Fibroblast of skin of right quadriceps (primary cell): ENCODE data around the gene ZCCHC2.

Source experiments
- DNase-seq: peaks from one replicate; pipeline ENCODE4 v3.0.0-alpha.2; 2013

Gene ZCCHC2

DNA sequence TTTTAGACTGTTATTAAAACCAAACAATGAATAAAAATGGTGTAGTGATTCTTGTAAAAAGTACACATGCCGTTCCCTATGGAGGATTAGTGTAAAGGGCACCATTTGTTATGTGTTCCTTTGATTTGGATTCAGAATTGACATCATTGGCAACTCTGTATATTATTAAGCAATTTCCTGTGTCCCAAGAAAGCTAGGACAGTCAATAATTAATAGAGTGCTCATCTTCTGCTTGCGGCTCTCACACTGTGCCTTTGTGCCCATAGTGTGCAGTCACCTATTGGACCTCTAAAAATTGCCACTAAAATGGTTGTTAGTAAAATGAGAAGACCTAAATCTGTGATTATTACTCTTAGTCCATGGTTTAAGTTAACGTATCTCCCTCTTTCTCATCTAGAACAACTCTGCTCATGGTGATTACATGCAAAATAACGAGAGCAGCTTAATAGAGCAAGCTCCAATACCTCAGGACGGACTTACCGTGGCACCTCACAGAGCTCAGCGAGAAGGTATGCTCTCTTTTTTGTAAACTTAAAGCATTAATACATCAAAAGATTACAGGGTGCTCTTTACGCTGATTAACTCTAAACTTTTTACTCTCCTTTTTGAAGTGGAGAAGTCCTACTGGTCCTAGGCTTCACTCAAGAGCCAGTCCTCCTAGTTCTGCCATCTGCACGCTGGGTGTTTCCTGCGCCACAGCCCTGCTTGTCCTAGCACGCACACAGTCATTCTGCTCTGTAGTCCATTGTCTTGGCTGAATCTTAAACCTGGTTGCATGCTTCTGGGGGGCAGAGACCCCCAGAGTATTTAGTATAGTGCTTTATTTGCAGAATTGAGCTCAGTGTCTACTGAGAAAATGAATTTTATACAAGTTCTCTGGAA is 16.7 kb downstream of the ZCCHC2 start:
- no peak for DNase-seq

- no peak for DNase-seq
These were observed 20.2 kb downstream of the ZCCHC2 start for GRCh38 chr18:62543021-62543420.

DNA sequence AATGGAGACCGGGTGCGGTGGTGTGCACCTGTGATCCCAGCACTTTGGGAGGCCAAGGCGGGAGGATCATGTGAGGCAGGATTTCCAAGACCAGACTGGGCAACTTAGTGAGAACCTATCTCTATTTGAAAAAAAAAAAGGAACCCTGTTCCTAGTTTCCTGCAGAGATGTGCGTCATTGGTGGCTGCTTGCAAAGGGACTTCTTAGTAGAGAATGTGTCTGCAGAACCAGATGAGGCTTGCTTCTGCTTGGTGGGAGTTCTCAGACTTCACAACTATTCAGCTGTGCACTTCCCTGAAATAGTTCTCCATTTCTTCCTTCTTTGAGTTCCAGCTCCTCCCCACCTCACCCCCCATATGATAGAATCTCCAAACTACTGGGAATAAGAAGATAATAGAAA is 22.3 kb downstream of the ZCCHC2 start:
- DNase-seq, result no peak

- DNase-seq, result no peak
These were observed 26.9 kb downstream of the ZCCHC2 start for GRCh38 chr18:62549755-62550154.

DNA sequence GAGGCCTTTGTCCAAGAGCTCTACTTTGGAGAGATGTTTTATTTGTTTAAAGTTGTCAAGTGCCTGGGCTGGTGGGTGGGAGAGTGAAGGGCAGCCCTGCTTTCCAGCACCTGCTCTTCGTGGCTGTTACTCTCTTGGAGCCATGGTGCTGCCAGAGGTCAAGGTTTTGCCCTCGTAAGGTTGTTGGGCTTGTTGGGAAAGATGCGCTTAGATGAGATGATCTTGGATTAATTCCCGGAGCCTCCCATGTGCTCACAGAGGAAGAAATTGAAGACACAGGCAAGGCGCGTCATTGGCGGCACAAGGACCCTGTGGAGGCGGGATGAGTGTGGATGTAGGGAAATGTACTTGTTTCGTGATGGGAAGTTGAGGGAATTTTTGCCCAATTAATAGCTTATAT is 27.9 kb downstream of the ZCCHC2 start:
- DNase-seq, result no peak

DNA sequence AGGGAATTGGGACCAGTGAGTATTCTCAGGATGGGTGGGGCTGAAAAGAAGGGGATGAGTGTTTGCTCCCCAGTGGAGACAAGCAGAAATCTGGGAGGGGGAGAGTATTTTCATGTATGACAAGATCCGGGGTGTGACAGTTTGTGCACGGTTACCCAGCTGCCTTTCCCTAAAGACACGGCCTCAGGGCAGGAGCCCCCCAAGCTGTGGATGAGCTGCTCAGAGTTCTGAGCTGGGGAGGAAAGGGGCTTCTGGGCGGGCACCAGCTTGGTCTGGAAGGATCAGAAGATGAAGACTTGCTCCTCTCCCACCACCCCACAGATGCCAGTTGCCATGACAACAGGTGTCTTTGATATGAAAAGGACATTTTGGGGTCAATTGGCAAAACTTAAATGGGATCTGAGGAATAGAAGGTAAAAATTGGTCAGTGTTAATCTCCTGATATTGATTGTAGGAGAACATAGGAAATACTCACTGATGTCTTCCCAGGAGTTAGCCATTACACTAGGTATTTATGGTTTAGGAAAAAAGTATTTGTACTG is 29.2 kb downstream of the ZCCHC2 start:
- no peak for DNase-seq

- DNase-seq, result no peak
These were observed 31.4 kb downstream of the ZCCHC2 start for GRCh38 chr18:62554061-62554815.

DNA sequence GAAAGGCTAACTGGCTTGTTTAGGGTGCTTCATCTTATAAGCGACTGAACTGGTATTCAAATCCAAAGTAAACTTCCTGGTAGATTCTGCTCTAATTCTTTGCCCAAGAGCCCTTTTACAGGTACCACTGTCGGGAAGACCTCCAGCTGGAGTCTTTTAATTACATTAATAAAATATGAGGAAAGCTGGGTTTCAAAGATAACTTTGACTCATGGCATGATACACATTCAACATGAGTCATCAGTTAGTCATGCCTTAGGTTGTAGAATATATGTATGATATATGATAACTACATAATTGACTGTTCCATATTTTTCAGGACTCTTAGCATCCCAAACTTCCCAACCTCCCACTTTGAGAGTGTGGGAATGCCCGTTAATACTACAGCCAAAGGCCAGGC is 32.3 kb downstream of the ZCCHC2 start:
- peak; percentile 64 for DNase-seq

- DNase-seq, result no peak
These were observed 33.6 kb downstream of the ZCCHC2 start for GRCh38 chr18:62556397-62556796.

DNA sequence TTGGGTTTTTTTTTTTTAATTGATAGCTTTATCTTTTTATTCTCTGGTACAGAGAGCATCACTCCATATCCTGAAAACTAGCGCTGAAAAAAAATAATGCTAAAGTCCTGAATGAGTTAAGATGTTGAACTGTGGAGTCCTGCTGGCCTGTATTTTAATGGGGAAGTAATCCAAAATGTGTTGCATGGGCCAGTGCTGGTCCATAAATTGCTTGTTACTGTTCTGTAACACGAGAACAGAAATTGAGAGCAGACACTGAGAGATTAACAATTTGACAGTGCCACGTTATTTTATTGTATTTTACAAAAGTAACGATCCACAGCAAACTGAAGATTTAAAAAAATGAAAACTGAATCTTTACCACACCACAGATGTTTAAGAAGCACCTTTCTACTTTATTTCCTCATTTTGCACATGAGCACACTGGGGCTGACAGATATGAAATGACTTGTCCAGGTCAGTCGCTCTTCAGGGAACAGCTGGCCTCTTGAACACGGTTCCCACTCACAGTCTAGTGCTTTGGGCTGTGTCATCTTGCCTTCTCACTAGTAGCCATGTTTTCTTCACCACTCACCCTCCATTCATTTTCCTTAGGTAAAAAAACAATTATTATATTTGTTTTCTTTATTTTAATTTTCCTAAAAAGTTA is 35.3 kb downstream of the ZCCHC2 start:
- DNase-seq, result no peak

- DNase-seq, result no peak
These were observed 41.2 kb downstream of the ZCCHC2 start for GRCh38 chr18:62564044-62564443.

DNA sequence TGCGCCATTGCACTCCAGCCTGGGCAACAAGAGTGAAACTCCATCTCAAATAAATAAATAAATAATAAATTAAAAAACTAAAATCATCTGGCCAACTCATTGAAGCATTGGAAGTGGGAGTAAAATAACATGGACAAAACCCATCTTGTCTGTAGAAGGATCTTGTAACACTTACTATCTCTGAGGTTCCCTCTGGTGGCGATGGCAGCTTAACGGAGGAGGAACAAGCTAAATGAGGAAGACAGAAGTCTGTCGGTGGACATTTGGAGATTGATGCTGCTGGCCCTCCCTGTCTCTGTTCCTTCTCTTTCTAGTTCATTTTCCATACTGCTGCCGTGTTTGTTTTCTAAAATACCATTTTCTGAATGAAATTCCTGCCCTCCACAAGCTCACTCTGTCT is 43.4 kb downstream of the ZCCHC2 start:
- peak; percentile 5 for DNase-seq

DNA sequence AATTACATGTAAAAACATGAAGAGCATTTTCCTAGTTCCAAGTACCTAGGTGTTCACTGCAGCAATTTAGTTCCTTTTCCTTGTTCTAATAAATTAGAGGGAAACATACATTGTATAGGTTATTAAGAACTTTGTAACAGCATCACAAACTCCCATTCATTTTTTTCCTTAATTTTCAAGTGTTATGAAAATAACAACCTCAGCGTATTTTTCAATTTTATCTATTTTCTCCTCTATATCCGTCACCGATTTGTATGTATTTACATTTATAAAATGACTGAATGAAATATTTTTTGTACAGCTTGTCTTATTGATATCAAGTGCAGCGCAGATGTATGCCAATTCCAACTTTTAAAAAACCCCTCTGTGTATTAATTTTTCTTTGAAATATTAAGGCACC is 44.0 kb downstream of the ZCCHC2 start:
- no peak for DNase-seq

GRCh38 chr18:62569081-62569655 is 46.3 kb downstream of the ZCCHC2 start:
- no peak for DNase-seq

- no peak for DNase-seq
These were observed 48.2 kb downstream of the ZCCHC2 start for GRCh38 chr18:62571037-62571436.

GRCh38 chr18:62571648-62572047 is 48.8 kb downstream of the ZCCHC2 start:
- no peak for DNase-seq

GRCh38 chr18:62572456-62572855 is 49.6 kb downstream of the ZCCHC2 start:
- no peak for DNase-seq

DNA sequence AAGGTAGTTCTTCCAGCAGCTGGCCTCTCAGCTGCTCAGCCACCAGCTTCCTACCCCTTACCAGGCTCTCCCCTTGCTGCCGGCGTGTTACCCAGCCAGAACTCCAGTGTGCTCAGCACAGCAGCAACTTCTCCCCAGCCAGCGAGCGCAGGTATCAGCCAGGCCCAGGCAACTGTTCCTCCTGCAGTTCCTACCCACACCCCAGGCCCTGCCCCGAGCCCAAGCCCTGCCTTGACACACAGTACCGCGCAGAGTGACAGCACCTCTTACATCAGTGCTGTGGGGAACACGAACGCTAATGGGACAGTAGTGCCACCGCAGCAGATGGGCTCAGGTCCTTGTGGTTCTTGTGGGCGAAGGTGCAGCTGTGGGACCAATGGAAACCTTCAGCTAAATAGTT is 52.0 kb downstream of the ZCCHC2 start:
- DNase-seq, result no peak

DNA sequence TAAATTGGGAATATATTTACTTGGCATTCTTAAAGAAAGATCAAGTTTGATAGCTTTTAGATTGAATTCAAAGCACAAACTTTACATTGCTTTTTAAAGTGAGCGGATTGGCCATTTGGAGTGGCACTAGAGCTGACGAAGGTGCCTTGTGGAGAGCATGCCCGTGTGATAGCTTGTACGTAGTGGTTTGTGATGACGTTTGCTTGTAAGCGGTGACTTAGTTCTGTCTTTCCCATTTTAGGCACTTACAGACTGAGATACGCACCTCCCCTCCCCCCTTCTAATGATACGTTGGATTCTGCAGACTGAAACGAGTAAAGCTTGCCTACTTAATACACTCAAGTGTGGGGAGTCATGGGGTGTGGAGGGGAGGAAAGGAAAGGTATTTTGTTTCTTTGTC is 53.4 kb downstream of the ZCCHC2 start:
- no peak for DNase-seq

DNA sequence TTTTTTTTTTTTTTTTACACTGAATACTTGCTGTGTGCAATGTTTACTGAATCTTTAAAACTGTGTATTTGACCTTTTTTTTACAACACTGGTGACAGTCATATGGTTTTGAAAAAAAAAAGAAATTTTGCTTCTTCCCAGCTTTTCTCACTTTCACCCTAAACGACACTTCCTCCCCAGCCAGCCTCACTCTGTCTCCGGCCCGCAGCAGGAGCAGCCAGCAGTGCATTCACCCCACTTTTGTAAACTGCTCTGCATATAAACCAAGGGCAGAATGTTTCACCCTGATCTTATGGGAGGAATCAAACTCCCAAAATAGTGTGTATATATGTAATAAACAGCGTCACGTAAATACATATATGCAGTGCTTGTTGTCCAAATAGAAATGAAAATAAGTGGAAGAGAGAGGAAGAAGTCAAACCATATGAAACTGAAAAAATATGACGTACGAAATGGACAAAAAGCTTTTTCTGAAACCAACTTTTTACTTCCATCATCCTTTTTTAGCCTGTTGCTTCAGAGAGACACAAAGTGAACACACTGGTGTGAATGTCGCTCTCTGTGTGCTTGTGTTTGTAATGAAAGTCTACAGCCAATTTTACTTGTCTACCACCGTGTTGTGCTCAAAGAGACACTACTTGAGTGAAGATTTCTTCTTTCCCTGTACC is 54.2 kb downstream of the ZCCHC2 start:
- no peak for DNase-seq

DNA sequence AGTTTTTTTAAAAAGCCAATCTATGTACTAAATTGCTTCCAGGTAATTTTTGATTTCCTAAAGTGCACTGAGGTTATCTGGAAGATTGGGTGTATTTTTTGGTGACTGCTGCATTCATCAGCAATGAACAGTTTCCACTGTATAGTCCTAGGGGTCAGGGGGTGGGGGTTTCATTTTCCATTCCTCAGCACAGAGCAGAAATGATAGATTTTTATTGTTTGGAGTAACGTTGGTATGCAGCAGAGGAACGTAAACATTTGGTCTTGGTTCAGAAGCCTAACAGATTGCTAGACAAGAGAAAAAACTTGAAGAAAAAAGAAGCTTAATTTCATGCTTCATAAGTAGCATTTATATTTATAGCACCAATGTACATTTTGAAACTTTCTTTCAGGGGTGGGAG is 54.9 kb downstream of the ZCCHC2 start:
- no peak for DNase-seq

- DNase-seq, result no peak
These were observed 56.2 kb downstream of the ZCCHC2 start for GRCh38 chr18:62578980-62579511.
